SK-N-SH treated with all-trans-retinoic acid at 6 μM for 48 hours (cell line): ENCODE measurements around the gene TMPRSS11B.

Experiments
- ATAC-seq: fragments of 200-7000 bp; cut with Tn5 transposase; 3 replicates; pipeline ENCODE4 v1.9.1; 2020; ENCODE audit warnings: mild to moderate bottlenecking, moderate library complexity
- ARNTL ChIP-seq: fragments of 450-650 bp; formaldehyde crosslinking; IDR thresholded peaks from 2 replicates; pipeline ENCODE4 v1.5.0; 2020; ENCODE audit warnings: low read depth, mild to moderate bottlenecking, moderate library complexity, borderline replicate concordance
- BACH2 ChIP-seq: fragments of 250-450 bp; sonication (Bioruptor Pico); IDR thresholded peaks from 2 replicates; pipeline ENCODE4 v1.9.0; 2021; ENCODE audit warnings: mild to moderate bottlenecking, borderline replicate concordance
- CREB5 ChIP-seq: fragments of 250-450 bp; sonication (Bioruptor Pico); IDR thresholded peaks from 2 replicates; pipeline ENCODE4 v1.5.1; 2020; ENCODE audit warnings: low read depth, mild to moderate bottlenecking, moderate library complexity
- CSDC2 ChIP-seq: fragments of 250-450 bp; sonication (Bioruptor Pico); IDR thresholded peaks from 2 replicates; pipeline ENCODE4 v1.5.0; 2020; ENCODE audit warnings: mild to moderate bottlenecking, moderate library complexity
- ESRRG ChIP-seq: fragments of 250-450 bp; sonication (Bioruptor Pico); IDR thresholded peaks from 2 replicates; pipeline ENCODE4 v1.6.1; 2021; ENCODE audit warnings: mild to moderate bottlenecking
- GLIS3 ChIP-seq: fragments of 250-450 bp; sonication (Bioruptor Pico); IDR thresholded peaks from 2 replicates; pipeline ENCODE4 v1.5.0; 2020; ENCODE audit warnings: mild to moderate bottlenecking, moderate library complexity
- ISL1 ChIP-seq: fragments of 250-450 bp; sonication (Bioruptor Pico); IDR thresholded peaks from 2 replicates; pipeline ENCODE4 v2.1.2; 2022; ENCODE audit warnings: mild to moderate bottlenecking, moderate library complexity
- OSR1 ChIP-seq: fragments of 250-450 bp; sonication (Bioruptor Pico); IDR thresholded peaks from 2 replicates; pipeline ENCODE4 v1.8.0; 2022; ENCODE audit warnings: moderate library complexity, mild to moderate bottlenecking, inconsistent platforms
- PATZ1 ChIP-seq: fragments of 250-450 bp; sonication (Bioruptor Pico); IDR thresholded peaks from 2 replicates; pipeline ENCODE4 v1.8.0; 2020; ENCODE audit warnings: mild to moderate bottlenecking, moderate library complexity, borderline replicate concordance
- POU6F1 ChIP-seq: fragments of 250-450 bp; sonication (Bioruptor Pico); IDR thresholded peaks from 2 replicates; pipeline ENCODE4 v1.8.0; 2021; ENCODE audit warnings: low read depth, mild to moderate bottlenecking, moderate library complexity, borderline replicate concordance
- PPARA ChIP-seq: fragments of 250-450 bp; sonication (Bioruptor Pico); IDR thresholded peaks from 2 replicates; pipeline ENCODE4 v1.5.0; 2020; ENCODE audit warnings: mild to moderate bottlenecking, borderline replicate concordance
- RARB ChIP-seq: fragments of 250-450 bp; sonication (Bioruptor Pico); IDR thresholded peaks from 2 replicates; pipeline ENCODE4 v1.8.0; 2021; ENCODE audit warnings: mild to moderate bottlenecking, moderate library complexity
- SNAI2 ChIP-seq: fragments of 250-450 bp; sonication (Bioruptor Pico); IDR thresholded peaks from 2 replicates; pipeline ENCODE4 v1.5.0; 2020; ENCODE audit warnings: mild to moderate bottlenecking, moderate library complexity
- TCF4 ChIP-seq: fragments of 250-450 bp; sonication (Bioruptor Pico); IDR thresholded peaks from 2 replicates; pipeline ENCODE4 v1.8.0; 2021; ENCODE audit warnings: mild to moderate bottlenecking, moderate library complexity, borderline replicate concordance
- TOX ChIP-seq: fragments of 250-450 bp; sonication (Bioruptor Pico); IDR thresholded peaks from 2 replicates; pipeline ENCODE4 v1.8.0; 2021; ENCODE audit warnings: mild to moderate bottlenecking, moderate library complexity, borderline replicate concordance
- TSHZ2 ChIP-seq: fragments of 250-450 bp; sonication (Bioruptor Pico); IDR thresholded peaks from 2 replicates; pipeline ENCODE4 v1.5.0; 2020; ENCODE audit warnings: mild to moderate bottlenecking, moderate library complexity
- ZFP3 ChIP-seq: fragments of 250-450 bp; sonication (Bioruptor Pico); IDR thresholded peaks from 2 replicates; pipeline ENCODE4 v1.5.0; 2020; ENCODE audit warnings: mild to moderate bottlenecking, moderate library complexity
- ZFP30 ChIP-seq: fragments of 450-650 bp; formaldehyde crosslinking; IDR thresholded peaks from 2 replicates; pipeline ENCODE4 v1.5.0; 2022; ENCODE audit warnings: mild to moderate bottlenecking, moderate library complexity
- ZNF565 ChIP-seq: fragments of 450-650 bp; formaldehyde crosslinking; conservative IDR thresholded peaks from 2 replicates; pipeline ENCODE4 v1.5.0; 2020; ENCODE audit warnings: low read depth, mild to moderate bottlenecking, moderate library complexity
- ZNF70 ChIP-seq: fragments of 450-650 bp; formaldehyde crosslinking; IDR thresholded peaks from 2 replicates; pipeline ENCODE4 v1.5.0; 2020; ENCODE audit warnings: mild to moderate bottlenecking, moderate library complexity
- ZNF8 ChIP-seq: fragments of 450-650 bp; formaldehyde crosslinking; IDR thresholded peaks from 2 replicates; pipeline ENCODE4 v1.5.0; 2020; ENCODE audit warnings: mild to moderate bottlenecking, moderate library complexity

TMPRSS11B gene

GRCh38 chr4:68245594-68245993 is at the start of gene TMPRSS11B:
TSS of gene TMPRSS11B (minus strand) at chr4:68245694. CDS start at chr4:68245558, 136 bp downstream.
- ATAC-seq = no peak
- no peak for TF ChIP-seq TSHZ2 (CRISPR knock-in tag)
- TF ChIP-seq TCF4 (CRISPR knock-in tag) = no peak
- no peak for TF ChIP-seq PPARA
- no peak for TF ChIP-seq CREB5 (CRISPR knock-in tag)

- TF ChIP-seq SNAI2 (CRISPR knock-in tag) (no peak), ESRRG (no peak), CREB5 (CRISPR knock-in tag) (no peak), PPARA (no peak), POU6F1 (CRISPR knock-in tag) (no peak), TCF4 (CRISPR knock-in tag) (no peak), RARB (CRISPR knock-in tag) (no peak), TOX (CRISPR knock-in tag) (no peak), ARNTL (no peak), ZNF8 (no peak), ZFP30 (CRISPR knock-in tag) (no peak)
- ATAC-seq = no peak
These were observed 45.8 kb upstream of the TMPRSS11B start for GRCh38 chr4:68291256-68291655.

GRCh38 chr4:68288393-68288740 is 42.9 kb upstream of the TMPRSS11B start:
- TF ChIP-seq OSR1 (CRISPR knock-in tag) = no peak
- TF ChIP-seq, all 23 proteins: peak for 0
- no peak for ATAC-seq

- no peak for ATAC-seq
- TF ChIP-seq POU6F1 (CRISPR knock-in tag) (no peak), BACH2 (CRISPR knock-in tag) (no peak), ISL1 (CRISPR knock-in tag) (no peak), SNAI2 (CRISPR knock-in tag) (no peak), GLIS3 (CRISPR knock-in tag) (no peak), CSDC2 (CRISPR knock-in tag) (no peak), ZFP3 (CRISPR knock-in tag) (no peak)
These were observed 42.4 kb upstream of the TMPRSS11B start for GRCh38 chr4:68287704-68288392.

GRCh38 chr4:68283714-68284113 is 38.2 kb upstream of the TMPRSS11B start:
- TF ChIP-seq GLIS3 (CRISPR knock-in tag) = no peak
- TF ChIP-seq ZNF70 (CRISPR knock-in tag) = no peak
- TF ChIP-seq PATZ1 (CRISPR knock-in tag) = no peak
- no peak for TF ChIP-seq ZNF8
- no peak for TF ChIP-seq RARB (CRISPR knock-in tag)
- TF ChIP-seq ZNF565 (CRISPR knock-in tag) = no peak
- TF ChIP-seq CREB5 (CRISPR knock-in tag) = no peak
- TF ChIP-seq BACH2 (CRISPR knock-in tag) = no peak
- ATAC-seq = no peak
